Astrocyte of the spinal cord (primary cell): ENCODE measurements around the gene SAMD11.

Experiments
- DNase-seq: peaks from one replicate; pipeline ENCODE4 v3.0.0; 2011; ENCODE audit warnings: low read depth, low spot score
- H3K4me3 ChIP-seq: 2 replicates; pipeline ENCODE4 v1.5.1; 2011; ENCODE audit warnings: low read depth, mild to moderate bottlenecking, low read length, moderate library complexity
- CTCF ChIP-seq: IDR thresholded peaks from 2 replicates; pipeline ENCODE4 v1.5.1; 2012; ENCODE audit warnings: low read depth, mild to moderate bottlenecking, low read length, inconsistent platforms
- in situ Hi-C: cut with HindIII; loops from 2 replicates; pipeline ENCODE4 v1.10.0; 2017; ENCODE audit warnings: low sequenced_read_pairs

The SAMD11 gene

GRCh38 chr1:905811-906599 is 17.7 kb upstream of the SAMD11 start:
- no peak for TF ChIP-seq CTCF
- DNase-seq: no peak
- no peak overlapping the region for H3K4me3 ChIP-seq
- in situ Hi-C loops: no loop called here

GRCh38 chr1:906600-907420 is 16.9 kb upstream of the SAMD11 start:
- peak; percentile 58 for DNase-seq
- in situ Hi-C loops: no loop called here
- TF ChIP-seq CTCF: no peak
- H3K4me3 ChIP-seq: no peak overlapping the region

- no peak overlapping the region for H3K4me3 ChIP-seq
- no peak for TF ChIP-seq CTCF
- no peak for DNase-seq
- in situ Hi-C loops: no loop called here
Observed at GRCh38 chr1:907611-908451, 15.9 kb upstream of the SAMD11 start.

- DNase-seq: no peak
- no peak overlapping the region for H3K4me3 ChIP-seq
- TF ChIP-seq CTCF: no peak
- in situ Hi-C loops: no loop called here
Observed at GRCh38 chr1:908661-909060, 15.1 kb upstream of the SAMD11 start.

- no peak overlapping the region for H3K4me3 ChIP-seq
- TF ChIP-seq CTCF: no peak
- in situ Hi-C loops: no loop called here
- no peak for DNase-seq
Observed at GRCh38 chr1:909861-910310, 13.8 kb upstream of the SAMD11 start.

- in situ Hi-C loops: no loop called here
- DNase-seq: no peak
- no peak overlapping the region for H3K4me3 ChIP-seq
- no peak for TF ChIP-seq CTCF
Observed at GRCh38 chr1:910311-910880, 13.3 kb upstream of the SAMD11 start.
